ENCODE results near the gene ENTPD6. TPM values are rescaled to one million over a fixed set of nuclear protein-coding genes. Genes with fewer than 3 reads are reported as not detected.

The ENTPD6 gene
- total and polyA plus RNA-seq, 2 of the 4 experiments (the other 2 are of a cell fraction): 61.1 to 98.6 TPM

DNA sequence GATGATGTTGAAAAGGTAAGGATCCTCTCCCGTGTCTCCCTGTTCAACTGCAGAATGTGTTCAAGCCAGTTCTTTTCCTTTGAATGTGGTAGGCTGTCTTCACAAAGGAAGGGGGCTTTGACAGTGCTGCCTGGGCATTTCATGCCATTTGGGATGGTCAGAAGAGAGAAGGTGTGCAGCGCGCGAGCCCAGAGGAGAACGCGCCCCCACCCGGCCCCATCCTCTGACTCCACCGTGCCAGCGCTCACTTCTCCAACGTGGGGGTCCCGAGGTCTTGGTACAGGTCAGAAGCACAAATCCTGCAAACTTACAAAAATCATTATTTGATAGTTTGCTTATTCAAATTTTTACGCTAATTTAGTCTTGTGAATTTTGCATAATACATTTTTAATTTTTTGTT lies 14.4 kb downstream of the ENTPD6 start:
- no peak for TF ChIP-seq SMC3 (IDR thresholded peaks at IDR 0.05; ENCODE audit: low read depth, low read length)
- TF ChIP-seq, protein P1, sequence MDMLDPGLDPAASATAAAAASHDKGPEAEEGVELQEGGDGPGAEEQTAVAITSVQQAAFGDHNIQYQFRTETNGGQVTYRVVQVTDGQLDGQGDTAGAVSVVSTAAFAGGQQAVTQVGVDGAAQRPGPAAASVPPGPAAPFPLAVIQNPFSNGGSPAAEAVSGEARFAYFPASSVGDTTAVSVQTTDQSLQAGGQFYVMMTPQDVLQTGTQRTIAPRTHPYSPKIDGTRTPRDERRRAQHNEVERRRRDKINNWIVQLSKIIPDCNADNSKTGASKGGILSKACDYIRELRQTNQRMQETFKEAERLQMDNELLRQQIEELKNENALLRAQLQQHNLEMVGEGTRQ (IDR thresholded peaks at IDR 0.05; ENCODE audit: low read depth, low read length): no peak
- TF ChIP-seq, protein P2, sequence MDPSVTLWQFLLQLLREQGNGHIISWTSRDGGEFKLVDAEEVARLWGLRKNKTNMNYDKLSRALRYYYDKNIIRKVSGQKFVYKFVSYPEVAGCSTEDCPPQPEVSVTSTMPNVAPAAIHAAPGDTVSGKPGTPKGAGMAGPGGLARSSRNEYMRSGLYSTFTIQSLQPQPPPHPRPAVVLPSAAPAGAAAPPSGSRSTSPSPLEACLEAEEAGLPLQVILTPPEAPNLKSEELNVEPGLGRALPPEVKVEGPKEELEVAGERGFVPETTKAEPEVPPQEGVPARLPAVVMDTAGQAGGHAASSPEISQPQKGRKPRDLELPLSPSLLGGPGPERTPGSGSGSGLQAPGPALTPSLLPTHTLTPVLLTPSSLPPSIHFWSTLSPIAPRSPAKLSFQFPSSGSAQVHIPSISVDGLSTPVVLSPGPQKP (IDR thresholded peaks at IDR 0.05; ENCODE audit: borderline replicate concordance, low read depth, low read length): no peak
- no peak for TF ChIP-seq CEBPB (IDR thresholded peaks at IDR 0.05; ENCODE audit: low read depth, low read length)
- no peak for TF ChIP-seq MAZ (IDR thresholded peaks at IDR 0.05; ENCODE audit: borderline replicate concordance, low read depth, low read length)
- no peak for TF ChIP-seq NFE2L2 (IDR thresholded peaks at IDR 0.05; ENCODE audit: low read depth, low read length)
- TF ChIP-seq CHD1 (IDR thresholded peaks at IDR 0.05; ENCODE audit: low read depth, low read length): no peak
- TF ChIP-seq FOS (IDR thresholded peaks at IDR 0.05; ENCODE audit: low read depth, low read length): no peak
- no peak for TF ChIP-seq RFX5 (IDR thresholded peaks at IDR 0.05; ENCODE audit: low read depth, low read length)
- no peak for TF ChIP-seq MAFK (IDR thresholded peaks at IDR 0.05; ENCODE audit: low read depth, low read length)
- TF ChIP-seq, protein P3, sequence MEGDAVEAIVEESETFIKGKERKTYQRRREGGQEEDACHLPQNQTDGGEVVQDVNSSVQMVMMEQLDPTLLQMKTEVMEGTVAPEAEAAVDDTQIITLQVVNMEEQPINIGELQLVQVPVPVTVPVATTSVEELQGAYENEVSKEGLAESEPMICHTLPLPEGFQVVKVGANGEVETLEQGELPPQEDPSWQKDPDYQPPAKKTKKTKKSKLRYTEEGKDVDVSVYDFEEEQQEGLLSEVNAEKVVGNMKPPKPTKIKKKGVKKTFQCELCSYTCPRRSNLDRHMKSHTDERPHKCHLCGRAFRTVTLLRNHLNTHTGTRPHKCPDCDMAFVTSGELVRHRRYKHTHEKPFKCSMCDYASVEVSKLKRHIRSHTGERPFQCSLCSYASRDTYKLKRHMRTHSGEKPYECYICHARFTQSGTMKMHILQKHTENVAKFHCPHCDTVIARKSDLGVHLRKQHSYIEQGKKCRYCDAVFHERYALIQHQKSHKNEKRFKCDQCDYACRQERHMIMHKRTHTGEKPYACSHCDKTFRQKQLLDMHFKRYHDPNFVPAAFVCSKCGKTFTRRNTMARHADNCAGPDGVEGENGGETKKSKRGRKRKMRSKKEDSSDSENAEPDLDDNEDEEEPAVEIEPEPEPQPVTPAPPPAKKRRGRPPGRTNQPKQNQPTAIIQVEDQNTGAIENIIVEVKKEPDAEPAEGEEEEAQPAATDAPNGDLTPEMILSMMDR (conservative IDR thresholded peaks at IDR 0.05; ENCODE audit: low read depth, low read length): no peak
- TF ChIP-seq BHLHE40 (IDR thresholded peaks at IDR 0.05; ENCODE audit: low read depth, low read length): no peak
- TF ChIP-seq RAD21 (IDR thresholded peaks at IDR 0.05; ENCODE audit: low read length): no peak
- no peak for TF ChIP-seq POLR2A (IDR thresholded peaks at IDR 0.05; ENCODE audit: low read depth, low read length)
- no peak for TF ChIP-seq RCOR1 (IDR thresholded peaks at IDR 0.05; ENCODE audit: insufficient replicate concordance, low read length)
- TF ChIP-seq MXI1 (IDR thresholded peaks at IDR 0.05; ENCODE audit: borderline replicate concordance, low read depth, low read length): no peak
- in situ Hi-C loops (cut with MboI; ENCODE audit: low sequenced_read_pairs): loop anchor here (10.0 kb wide), 2 partner anchors 55 to 175 kb away; no protein-coding TSS in a partner anchor
- POLR2A ChIA-PET (ENCODE audit: unreplicated experiment): no interaction called here
- no peak overlapping the region for H3K27ac ChIP-seq (ENCODE audit: insufficient read depth, low read length)
- no peak for ATAC-seq (ENCODE audit: low read depth)
- no peaks in the 10 kb centered on the region for H3K9me3 ChIP-seq (ENCODE audit: control insufficient read depth, insufficient read depth, low read length)
- peaks cover 21% of the 10 kb centered on the region for H3K36me3 ChIP-seq (ENCODE audit: control insufficient read depth, insufficient read depth, low read length)
- no CpG with 5 or more reads among the region's 12 CpGs for WGBS, 2 experiments (ENCODE audit: extremely low coverage in 2 of 2, insufficient read length in 1 of 2)
- no peak overlapping the region for H2BK120ac ChIP-seq (ENCODE audit: low read depth, low read length)
- H2AFZ ChIP-seq (replicated peaks; ENCODE audit: low read length, poor library complexity): no peak overlapping the region
- no peak overlapping the region for H4K8ac ChIP-seq (ENCODE audit: low read depth in 2 of 2, low read length in 2 of 2)
- no peak overlapping the region for H3K56ac ChIP-seq (ENCODE audit: extremely low read depth, insufficient read depth, low read length)
- H2BK15ac ChIP-seq (ENCODE audit: low read depth, low read length): no peak overlapping the region
- peaks cover 12 to 39% of the 10 kb centered on the region in 2 experiments for H3K79me1 ChIP-seq (ENCODE audit: low read depth in 1 of 2, low read length in 2 of 2)
- H4K20me1 ChIP-seq (ENCODE audit: insufficient read depth, low read length): no peaks in the 10 kb centered on the region; the same call in none of the 2 replicates
- H3K14ac ChIP-seq (replicated peaks; ENCODE audit: low read depth, low read length): no peak overlapping the region
- no peak overlapping the region for H2AK5ac ChIP-seq (ENCODE audit: low read depth, low read length)
- no peak overlapping the region for H3K18ac ChIP-seq (ENCODE audit: low read depth, low read length)
- no peak overlapping the region for H3K23ac ChIP-seq (ENCODE audit: low read depth, low read length)
- H4K5ac ChIP-seq (ENCODE audit: low read depth, low read length): no peak overlapping the region
- no peak overlapping the region for H2BK20ac ChIP-seq (ENCODE audit: low read depth, low read length)
- no peak overlapping the region for H3K4ac ChIP-seq (ENCODE audit: low read depth, low read length)
- intact Hi-C loops (cut with micrococcal nuclease): no loop called here
- no peak overlapping the region for H2BK5ac ChIP-seq (ENCODE audit: low read depth, low read length, poor library complexity, severe bottlenecking)
- H3K9me1 ChIP-seq (ENCODE audit: insufficient read depth, low read length): peaks cover 6% of the 10 kb centered on the region; the same call in 1 of the 2 replicates
- peaks cover 3% of the 10 kb centered on the region; the same call in 1 of the 2 replicates for H3K4me1 ChIP-seq (ENCODE audit: control insufficient read depth, insufficient read depth, low read length)
- CTCF ChIA-PET: no interaction called here
- no peak overlapping the region for H3K4me3 ChIP-seq (ENCODE audit: insufficient read depth, low read depth, low read length)
- no peak for DNase-seq
- no peak overlapping the region for H4K91ac ChIP-seq (ENCODE audit: insufficient read depth, low read depth, low read length)
- dilution Hi-C loops (cut with HindIII; ENCODE audit: low sequenced_read_pairs, unreplicated experiment): no loop called here
- no peak overlapping the region for H3K4me2 ChIP-seq (ENCODE audit: low read depth, low read length)
- no peaks in the 10 kb centered on the region for H3K27me3 ChIP-seq (ENCODE audit: control insufficient read depth, insufficient read depth, low read length)
- no TSS peak for BruUV-seq (replicated peaks)
- no peak overlapping the region for H3K9ac ChIP-seq (ENCODE audit: low read depth, low read length)
- H2AK9ac ChIP-seq (replicated peaks; ENCODE audit: low read depth, low read length, poor library complexity): no peak overlapping the region

All from IMR-90 (cell line).